HCT116 (cell line): Measurements from ENCODE around the gene RSPH4A. TPM values are rescaled to one million over a fixed set of nuclear protein-coding genes. Genes with fewer than 3 reads are reported as not detected.

Source experiments
- ATAC-seq: fragments of 200-7000 bp; cut with Tn5 transposase; 2 replicates; pipeline ENCODE4 v1.9.1; 2020; ENCODE audit warnings: mild to moderate bottlenecking, moderate library complexity
- BruUV-seq: library from RNA; stranded (reverse); fragments of 400-500 nt; replicated peaks from 2 replicates; lab custom pipeline; 2021; lab: Mats Ljungman, UMichigan
- CTCF ChIA-PET: fragments of 300-600 bp; sonication (Branson Sonifier 250); formaldehyde crosslinking; loops from one replicate; lab custom pipeline; 2021; ENCODE audit warnings: antibody characterized with exemption; lab: Charles Lee
- POLR2A ChIA-PET: fragments of 300-600, 350-600 bp; sonication (Branson Sonifier 250); formaldehyde crosslinking; loops from one replicate; lab custom pipeline; 2021; ENCODE audit warnings: antibody characterized with exemption; lab: Charles Lee
- RAD21 ChIA-PET, 2 experiments: fragments of 300-600 bp; sonication (Branson Sonifier 250); formaldehyde crosslinking; loops; one replicate each; lab custom pipeline; 2023; ENCODE audit warnings: low total read pairs in 2 of 2; ENCODE audit not compliant: uncharacterized antibody in 2 of 2, unreplicated experiment in 2 of 2, low non-redundant PET in 1 of 2; lab: Charles Lee
- DNase-seq: peaks from one replicate; pipeline ENCODE4 v3.0.0-alpha.2; 2010; ENCODE audit warnings: low read depth, low spot score
- H2AFZ ChIP-seq: fragments of 200-600 bp; shearing (Covaris generic), sonication (generic); 2 replicates; pipeline ENCODE4 v1.6.1; 2017; ENCODE audit warnings: low read depth, mixed run types, mixed read lengths, antibody characterized with exemption, low read length; ENCODE audit not compliant: poor library complexity, severe bottlenecking
- H3K27ac ChIP-seq: 2 replicates; pipeline ENCODE4 v1.5.1; 2012; ENCODE audit warnings: low read depth, low read length
- H3K27me3 ChIP-seq: fragments of 200-600 bp; sonication (generic); 2 replicates; pipeline ENCODE4 v1.6.1; 2016; ENCODE audit warnings: mixed run types, low read length, mixed read lengths; ENCODE audit not compliant: insufficient read depth
- H3K36me3 ChIP-seq, 2 experiments: fragments of 200-500 bp in 1 of 2; fragments of 200-600 bp in 1 of 2; sonication (Bioruptor generic) in 1 of 2; sonication (generic) in 1 of 2; 2 replicates each; pipeline versions ENCODE4 v1.5.1 to v1.6.1; 2014 to 2016; ENCODE audit warnings: low read length in 2 of 2, inconsistent platforms in 1 of 2, mixed read lengths in 1 of 2, mixed run types in 1 of 2; ENCODE audit not compliant: insufficient read depth in 2 of 2, control insufficient read depth in 1 of 2
- H3K4me1 ChIP-seq, 2 experiments: fragments of 200-600 bp in 1 of 2; sonication (generic) in 1 of 2; 2 replicates each; pipeline versions ENCODE4 v1.5.1 to v1.6.1; 2012 to 2017; ENCODE audit warnings: low read length in 2 of 2, inconsistent platforms in 1 of 2, mild to moderate bottlenecking in 1 of 2, mixed read lengths in 1 of 2, mixed run types in 1 of 2, moderate library complexity in 1 of 2; ENCODE audit not compliant: insufficient read depth in 2 of 2, control insufficient read depth in 1 of 2
- H3K4me2 ChIP-seq: fragments of 200-600 bp; sonication (generic); 2 replicates; pipeline ENCODE4 v1.6.1; 2017; ENCODE audit warnings: mixed run types, low read length, mixed read lengths
- H3K4me3 ChIP-seq, 2 experiments: fragments of 200-600 bp in 1 of 2; sonication (generic) in 1 of 2; replicated peaks in 1 of 2; 2 replicates each; pipeline ENCODE4 v1.5.1; 2011 to 2016; ENCODE audit warnings: low read length in 2 of 2, control low read depth in 1 of 2, low read depth in 1 of 2, mild to moderate bottlenecking in 1 of 2, mixed read lengths in 1 of 2, mixed run types in 1 of 2
- H3K79me2 ChIP-seq: fragments of 200-600 bp; sonication (generic); 2 replicates; pipeline ENCODE4 v1.6.1; 2017; ENCODE audit warnings: mild to moderate bottlenecking, mixed run types, low read length, moderate library complexity, mixed read lengths; ENCODE audit not compliant: insufficient read depth
- H3K9ac ChIP-seq: fragments of 200-600 bp; sonication (generic); 2 replicates; pipeline ENCODE4 v1.6.1; 2016; ENCODE audit warnings: low read length, mixed read lengths
- H3K9me2 ChIP-seq: fragments of 200-600 bp; sonication (generic), shearing (Covaris generic); 2 replicates; pipeline ENCODE4 v1.6.1; 2017; ENCODE audit warnings: mixed run types, mild to moderate bottlenecking, moderate library complexity; ENCODE audit not compliant: insufficient read depth
- H3K9me3 ChIP-seq, 2 experiments: fragments of 200-500 bp in 1 of 2; fragments of 200-600 bp in 1 of 2; sonication (Bioruptor generic) in 1 of 2; sonication (generic) in 1 of 2; 2 replicates each; pipeline ENCODE4 v1.6.1; 2014 to 2017; ENCODE audit warnings: low read length in 2 of 2, mixed read lengths in 2 of 2, inconsistent platforms in 1 of 2, low read depth in 1 of 2, mild to moderate bottlenecking in 1 of 2, mixed run types in 1 of 2, moderate library complexity in 1 of 2; ENCODE audit not compliant: control insufficient read depth in 1 of 2, insufficient read depth in 1 of 2
- H4K20me1 ChIP-seq: fragments of 200-600 bp; sonication (generic), shearing (Covaris generic); 2 replicates; pipeline ENCODE4 v1.6.1; 2017; ENCODE audit warnings: mixed run types, mild to moderate bottlenecking, moderate library complexity; ENCODE audit not compliant: insufficient read depth
- CEBPB ChIP-seq: IDR thresholded peaks from 2 replicates; pipeline ENCODE4 v1.6.1; 2012; ENCODE audit warnings: low read depth
- EZH2phosphoT487 ChIP-seq: fragments of 200-600 bp; IDR thresholded peaks from 2 replicates; pipeline ENCODE4 v1.6.1; 2018; ENCODE audit warnings: antibody characterized with exemption, borderline replicate concordance
- JUND ChIP-seq: IDR thresholded peaks from 2 replicates; pipeline ENCODE4 v1.6.1; 2012
- MAX ChIP-seq: IDR thresholded peaks from 2 replicates; pipeline ENCODE4 v1.6.1; 2012
- POLR2AphosphoS5 ChIP-seq: IDR thresholded peaks from 2 replicates; pipeline ENCODE4 v1.6.1; 2011; ENCODE audit warnings: mild to moderate bottlenecking, low read depth, low read length, moderate library complexity
- SIN3A ChIP-seq: IDR thresholded peaks from 2 replicates; pipeline ENCODE4 v1.6.1; 2012; ENCODE audit warnings: low read depth
- intact Hi-C: fragments of 100-400 bp; cut with micrococcal nuclease; formaldehyde crosslinking; loops from 2 replicates; pipeline ENCODE4 v1.10.0; 2022
- total RNA-seq: library from RNA; stranded (reverse); gene quantifications from one replicate; pipeline ENCODE4 v1.2.1, GENCODE V29; 2021; ENCODE audit not compliant: unreplicated experiment
- TF ChIP-seq, protein P1 (sequence below): IDR thresholded peaks from 2 replicates; pipeline ENCODE4 v1.6.1; 2012; ENCODE audit warnings: low read depth
- TF ChIP-seq, protein P2 (sequence below): IDR thresholded peaks from 2 replicates; pipeline ENCODE4 v1.6.1; 2012

RSPH4A gene
- total RNA-seq, 1 experiment from 2014 or later: 0.27 TPM

- TF ChIP-seq, protein P1, sequence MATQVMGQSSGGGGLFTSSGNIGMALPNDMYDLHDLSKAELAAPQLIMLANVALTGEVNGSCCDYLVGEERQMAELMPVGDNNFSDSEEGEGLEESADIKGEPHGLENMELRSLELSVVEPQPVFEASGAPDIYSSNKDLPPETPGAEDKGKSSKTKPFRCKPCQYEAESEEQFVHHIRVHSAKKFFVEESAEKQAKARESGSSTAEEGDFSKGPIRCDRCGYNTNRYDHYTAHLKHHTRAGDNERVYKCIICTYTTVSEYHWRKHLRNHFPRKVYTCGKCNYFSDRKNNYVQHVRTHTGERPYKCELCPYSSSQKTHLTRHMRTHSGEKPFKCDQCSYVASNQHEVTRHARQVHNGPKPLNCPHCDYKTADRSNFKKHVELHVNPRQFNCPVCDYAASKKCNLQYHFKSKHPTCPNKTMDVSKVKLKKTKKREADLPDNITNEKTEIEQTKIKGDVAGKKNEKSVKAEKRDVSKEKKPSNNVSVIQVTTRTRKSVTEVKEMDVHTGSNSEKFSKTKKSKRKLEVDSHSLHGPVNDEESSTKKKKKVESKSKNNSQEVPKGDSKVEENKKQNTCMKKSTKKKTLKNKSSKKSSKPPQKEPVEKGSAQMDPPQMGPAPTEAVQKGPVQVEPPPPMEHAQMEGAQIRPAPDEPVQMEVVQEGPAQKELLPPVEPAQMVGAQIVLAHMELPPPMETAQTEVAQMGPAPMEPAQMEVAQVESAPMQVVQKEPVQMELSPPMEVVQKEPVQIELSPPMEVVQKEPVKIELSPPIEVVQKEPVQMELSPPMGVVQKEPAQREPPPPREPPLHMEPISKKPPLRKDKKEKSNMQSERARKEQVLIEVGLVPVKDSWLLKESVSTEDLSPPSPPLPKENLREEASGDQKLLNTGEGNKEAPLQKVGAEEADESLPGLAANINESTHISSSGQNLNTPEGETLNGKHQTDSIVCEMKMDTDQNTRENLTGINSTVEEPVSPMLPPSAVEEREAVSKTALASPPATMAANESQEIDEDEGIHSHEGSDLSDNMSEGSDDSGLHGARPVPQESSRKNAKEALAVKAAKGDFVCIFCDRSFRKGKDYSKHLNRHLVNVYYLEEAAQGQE: no peak
Measured at GRCh38 chr6:116625872-116626271, 9.6 kb downstream of the RSPH4A start (continued).

DNA sequence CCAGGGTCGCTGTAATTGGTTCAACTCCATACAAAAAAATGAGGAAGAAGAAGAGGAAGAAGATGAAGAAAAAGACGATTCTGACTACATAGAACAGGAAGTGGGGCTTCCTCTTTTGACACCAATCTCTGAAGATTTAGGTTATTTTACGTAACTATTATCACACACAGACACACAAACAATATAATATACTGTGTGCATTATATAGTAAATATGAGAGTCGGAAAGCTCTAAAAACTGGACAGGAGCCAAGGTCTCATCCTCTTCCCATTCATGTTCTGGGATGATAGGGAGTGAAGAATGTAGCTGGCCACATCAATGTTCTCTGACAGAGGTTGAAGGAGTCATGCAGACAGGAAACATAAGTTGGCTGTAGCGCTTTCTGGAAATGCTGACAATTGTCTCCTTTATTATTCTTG is 13.3 kb downstream of the RSPH4A start:
- CTCF ChIA-PET: no interaction called here
- H3K4me3 ChIP-seq: no peak overlapping the region
- H3K27ac ChIP-seq: no peak overlapping the region
- no peak overlapping the region for H2AFZ ChIP-seq
- no TSS peak for BruUV-seq
- intact Hi-C loops: no loop called here
- POLR2A ChIA-PET: no interaction called here
- RAD21 ChIA-PET: no interaction called here
- 0 out of 4 replicates have a peak, but pooled peaks cover 0 to 5% of the 10 kb centered on the region in 2 experiments for H3K36me3 ChIP-seq
- ATAC-seq: no peak
- H4K20me1 ChIP-seq: no peaks in the 10 kb centered on the region
- no peaks in the 10 kb centered on the region for H3K79me2 ChIP-seq
- no peak overlapping the region for H3K4me2 ChIP-seq
- H3K9ac ChIP-seq: no peak overlapping the region
- no peaks in the 10 kb centered on the region; a peak in 1 of 4 replicates for H3K9me3 ChIP-seq
- H3K27me3 ChIP-seq: no peaks in the 10 kb centered on the region
- H3K9me2 ChIP-seq: no peaks in the 10 kb centered on the region
- no peak for DNase-seq
- TF ChIP-seq, protein P1: no peak
- no peak for TF ChIP-seq SIN3A
- no peak for TF ChIP-seq EZH2phosphoT487
- TF ChIP-seq CEBPB: no peak
- TF ChIP-seq, protein P2, sequence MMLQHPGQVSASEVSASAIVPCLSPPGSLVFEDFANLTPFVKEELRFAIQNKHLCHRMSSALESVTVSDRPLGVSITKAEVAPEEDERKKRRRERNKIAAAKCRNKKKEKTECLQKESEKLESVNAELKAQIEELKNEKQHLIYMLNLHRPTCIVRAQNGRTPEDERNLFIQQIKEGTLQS: no peak
- no peak for TF ChIP-seq POLR2AphosphoS5
- no peak for TF ChIP-seq MAX
- TF ChIP-seq JUND: no peak
- peaks cover 2 to 4% of the 10 kb centered on the region in 2 experiments; a peak in 3 of 4 replicates for H3K4me1 ChIP-seq
